ENCODE data around the gene GIGYF1. TPM values are rescaled to one million over a fixed set of nuclear protein-coding genes. Genes with fewer than 3 reads are reported as not detected.
A peak's percentile ranks its signal among the peaks of the same experiment; 100 is the strongest.

GIGYF1 gene
- total and polyA plus RNA-seq, 2 of the 13 experiments (the other 11 are each of a cell fraction or from before 2014, with no cell fraction given), result 7.6 to 16.1 TPM

DNA sequence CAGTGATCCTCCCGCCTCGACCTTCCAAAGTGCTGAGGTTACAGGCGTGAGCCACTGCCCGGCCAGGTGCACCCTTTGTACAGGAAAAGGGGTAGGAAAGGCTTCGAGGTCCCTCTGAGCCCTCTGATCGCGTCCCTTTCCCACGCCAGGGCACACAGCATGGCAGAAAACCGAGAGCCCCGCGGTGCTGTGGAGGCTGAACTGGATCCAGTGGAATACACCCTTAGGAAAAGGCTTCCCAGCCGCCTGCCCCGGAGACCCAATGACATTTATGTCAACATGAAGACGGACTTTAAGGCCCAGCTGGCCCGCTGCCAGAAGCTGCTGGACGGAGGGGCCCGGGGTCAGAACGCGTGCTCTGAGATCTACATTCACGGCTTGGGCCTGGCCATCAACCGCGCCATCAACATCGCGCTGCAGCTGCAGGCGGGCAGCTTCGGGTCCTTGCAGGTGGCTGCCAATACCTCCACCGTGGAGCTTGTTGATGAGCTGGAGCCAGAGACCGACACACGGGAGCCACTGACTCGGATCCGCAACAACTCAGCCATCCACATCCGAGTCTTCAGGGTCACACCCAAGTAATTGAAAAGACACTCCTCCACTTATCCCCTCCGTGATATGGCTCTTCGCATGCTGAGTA lies 12.7 kb upstream of the GIGYF1 start (continued):
- TF ChIP-seq ZNF432 (CRISPR knock-in tag; IDR thresholded peaks at IDR 0.05; ENCODE audit: borderline replicate concordance) (no peak), KLF9 (CRISPR knock-in tag; IDR thresholded peaks at IDR 0.05; ENCODE audit: low read depth) (no peak), ZNF253 (CRISPR knock-in tag; IDR thresholded peaks at IDR 0.05; ENCODE audit: borderline replicate concordance) (no peak), ZNF737 (CRISPR knock-in tag; IDR thresholded peaks at IDR 0.05; ENCODE audit: borderline replicate concordance) (no peak), HMG20B (CRISPR knock-in tag; conservative IDR thresholded peaks at IDR 0.05) (no peak), ZNF543 (CRISPR knock-in tag; IDR thresholded peaks at IDR 0.05) (peak; percentile 13; the same call in 1 of the 2 replicates), MAZ (IDR thresholded peaks at IDR 0.05; ENCODE audit: borderline replicate concordance, low read depth, low read length) (no peak), MAZ (CRISPR knock-in tag; IDR thresholded peaks at IDR 0.05; ENCODE audit: low read depth) (no peak), CCDC6 (CRISPR knock-in tag; IDR thresholded peaks at IDR 0.05) (no peak), ELF1 (CRISPR knock-in tag; IDR thresholded peaks at IDR 0.05) (no peak), ZNF460 (CRISPR knock-in tag; IDR thresholded peaks at IDR 0.05; ENCODE audit: borderline replicate concordance) (no peak; the same call in 1 of the 2 replicates), SIN3A (IDR thresholded peaks at IDR 0.05; ENCODE audit: borderline replicate concordance, low read depth, low read length) (no peak), MYNN (CRISPR knock-in tag; IDR thresholded peaks at IDR 0.05; ENCODE audit: low read depth) (no peak), CEBPG (CRISPR knock-in tag; IDR thresholded peaks at IDR 0.05) (no peak), CHD2 (IDR thresholded peaks at IDR 0.05; ENCODE audit: low read depth, low read length) (no peak), ZBTB3 (CRISPR knock-in tag; IDR thresholded peaks at IDR 0.05; ENCODE audit: borderline replicate concordance, low read depth) (no peak), ZNF652 (CRISPR knock-in tag; IDR thresholded peaks at IDR 0.05; ENCODE audit: borderline replicate concordance, low read depth) (no peak), TGIF2 (CRISPR knock-in tag; IDR thresholded peaks at IDR 0.05) (no peak), ZNF556 (CRISPR knock-in tag; IDR thresholded peaks at IDR 0.05; ENCODE audit: borderline replicate concordance) (no peak), PAX8 (CRISPR knock-in tag; IDR thresholded peaks at IDR 0.05; ENCODE audit: borderline replicate concordance) (no peak), GPN1 (CRISPR knock-in tag; IDR thresholded peaks at IDR 0.05; ENCODE audit: borderline replicate concordance) (no peak), SRF (IDR thresholded peaks at IDR 0.05; ENCODE audit: low read depth, low read length) (no peak), ZFY (CRISPR knock-in tag; IDR thresholded peaks at IDR 0.05) (peak; percentile 82), MIER2 (CRISPR knock-in tag; IDR thresholded peaks at IDR 0.05) (no peak), KDM5A (IDR thresholded peaks at IDR 0.05; ENCODE audit: borderline replicate concordance, low read length) (peak; percentile 3; the same call in 1 of the 2 replicates), ZNF33A (CRISPR knock-in tag; IDR thresholded peaks at IDR 0.05; ENCODE audit: borderline replicate concordance) (no peak), NFE2 (CRISPR knock-in tag; IDR thresholded peaks at IDR 0.05) (no peak), HOXA3 (CRISPR knock-in tag; IDR thresholded peaks at IDR 0.05) (peak; percentile 37; the same call in 1 of the 2 replicates), GMEB1 (CRISPR knock-in tag; IDR thresholded peaks at IDR 0.05; ENCODE audit: borderline replicate concordance) (no peak)
- TF ChIP-seq, protein P1, sequence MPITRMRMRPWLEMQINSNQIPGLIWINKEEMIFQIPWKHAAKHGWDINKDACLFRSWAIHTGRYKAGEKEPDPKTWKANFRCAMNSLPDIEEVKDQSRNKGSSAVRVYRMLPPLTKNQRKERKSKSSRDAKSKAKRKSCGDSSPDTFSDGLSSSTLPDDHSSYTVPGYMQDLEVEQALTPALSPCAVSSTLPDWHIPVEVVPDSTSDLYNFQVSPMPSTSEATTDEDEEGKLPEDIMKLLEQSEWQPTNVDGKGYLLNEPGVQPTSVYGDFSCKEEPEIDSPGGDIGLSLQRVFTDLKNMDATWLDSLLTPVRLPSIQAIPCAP (CRISPR knock-in tag; IDR thresholded peaks at IDR 0.05; ENCODE audit: low read depth), result no peak
- TF ChIP-seq, protein P2, sequence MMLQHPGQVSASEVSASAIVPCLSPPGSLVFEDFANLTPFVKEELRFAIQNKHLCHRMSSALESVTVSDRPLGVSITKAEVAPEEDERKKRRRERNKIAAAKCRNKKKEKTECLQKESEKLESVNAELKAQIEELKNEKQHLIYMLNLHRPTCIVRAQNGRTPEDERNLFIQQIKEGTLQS (CRISPR knock-in tag; IDR thresholded peaks at IDR 0.05), result no peak

All from HepG2 (cell line).